Sigmoid colon (tissue), 7 donors: Measurements from ENCODE around the gene CLEC16A. TPM values are rescaled to one million over a fixed set of nuclear protein-coding genes. Genes with fewer than 3 reads are reported as not detected.

Experiments
- DNase-seq: peaks from one replicate; pipeline ENCODE4 v3.0.0-alpha.2; 2019
- H3K27ac ChIP-seq, 4 donors: fragments of 200-600 bp; sonication (generic); one replicate each; pipeline ENCODE4 v1.5.1; 2016 to 2019; ENCODE audit warnings: mild to moderate bottlenecking in 1 of 4
- H3K27me3 ChIP-seq, 3 donors: fragments of 200-600 bp; sonication (generic); one replicate each; pipeline ENCODE4 v1.5.1; 2019; ENCODE audit warnings: mild to moderate bottlenecking in 1 of 3
- H3K36me3 ChIP-seq, 4 donors: fragments of 200-600 bp; sonication (generic); one replicate each; pipeline ENCODE4 v1.5.1; 2016 to 2019
- H3K4me1 ChIP-seq, 4 donors: fragments of 200-600 bp; sonication (generic); one replicate each; pipeline ENCODE4 v1.5.1; 2017 to 2019
- H3K4me3 ChIP-seq, 4 donors: fragments of 200-600 bp; sonication (generic); one replicate each; pipeline ENCODE4 v1.5.1; 2017 to 2019; ENCODE audit warnings: mild to moderate bottlenecking in 2 of 4, moderate library complexity in 1 of 4
- H3K9me3 ChIP-seq, 4 donors: fragments of 200-600 bp in 3 of 4; sonication (generic) in 3 of 4; one replicate each; pipeline versions ENCODE4 v1.5.1 to v1.6.1; 2013 to 2019
- CTCF ChIP-seq, 4 experiments: fragments of 450-650 bp in 3 of 4; fragments of 200-600 bp in 1 of 4; IDR thresholded peaks; one replicate each; pipeline ENCODE4 v1.5.1; 2016 to 2019; ENCODE audit warnings: antibody characterized with exemption in 4 of 4, mild to moderate bottlenecking in 3 of 4, moderate library complexity in 2 of 4
- EP300 ChIP-seq, 4 donors: sonication (generic); formaldehyde crosslinking; IDR thresholded peaks; one replicate each; pipeline ENCODE4 v1.6.1; 2017; ENCODE audit warnings: antibody characterized with exemption in 4 of 4
- POLR2A ChIP-seq, 2 donors: fragments of 450-650 bp; IDR thresholded peaks; one replicate each; pipeline ENCODE4 v1.6.1; 2016; ENCODE audit warnings: antibody characterized with exemption in 2 of 2, mild to moderate bottlenecking in 2 of 2, moderate library complexity in 2 of 2
- POLR2AphosphoS5 ChIP-seq, 4 donors: sonication (generic); formaldehyde crosslinking; IDR thresholded peaks; one replicate each; pipeline ENCODE4 v1.6.1; 2017; ENCODE audit warnings: antibody characterized with exemption in 4 of 4
- WGBS, 2 donors: extraction: QIAGEN DNeasy Blood & Tissue Kit; methylation state at CpG; one replicate each; pipeline ENCODE4 v1.1.7; 2013; 5-methylcytosine and 5-hydroxymethylcytosine counted together
- intact Hi-C: fragments of 100-400 bp; cut with DNase I; formaldehyde crosslinking; loops from one replicate; pipeline ENCODE4 v1.15.1; 2023
- polyA plus RNA-seq, 3 donors: library from polyadenylated mRNA; stranded (reverse); fragments of 200-250 nt; gene quantifications; one replicate each; pipeline ENCODE4 v1.2.3, GENCODE V29; 2013
- total RNA-seq, 4 donors: library from RNA; depleted of rRNA; stranded (reverse); fragments of >200 nt; gene quantifications; one replicate each; pipeline ENCODE4 v1.1.0, GENCODE V29; 2016
- donor health status: healthy with polysubstance abuse.
- donor health status: Bipolar disorder and iron deficiency.
- donor health status: healthy.

CLEC16A gene
- total and polyA plus RNA-seq, 7 donors, result 9.6 to 35.2 (median 24.6) TPM

DNA sequence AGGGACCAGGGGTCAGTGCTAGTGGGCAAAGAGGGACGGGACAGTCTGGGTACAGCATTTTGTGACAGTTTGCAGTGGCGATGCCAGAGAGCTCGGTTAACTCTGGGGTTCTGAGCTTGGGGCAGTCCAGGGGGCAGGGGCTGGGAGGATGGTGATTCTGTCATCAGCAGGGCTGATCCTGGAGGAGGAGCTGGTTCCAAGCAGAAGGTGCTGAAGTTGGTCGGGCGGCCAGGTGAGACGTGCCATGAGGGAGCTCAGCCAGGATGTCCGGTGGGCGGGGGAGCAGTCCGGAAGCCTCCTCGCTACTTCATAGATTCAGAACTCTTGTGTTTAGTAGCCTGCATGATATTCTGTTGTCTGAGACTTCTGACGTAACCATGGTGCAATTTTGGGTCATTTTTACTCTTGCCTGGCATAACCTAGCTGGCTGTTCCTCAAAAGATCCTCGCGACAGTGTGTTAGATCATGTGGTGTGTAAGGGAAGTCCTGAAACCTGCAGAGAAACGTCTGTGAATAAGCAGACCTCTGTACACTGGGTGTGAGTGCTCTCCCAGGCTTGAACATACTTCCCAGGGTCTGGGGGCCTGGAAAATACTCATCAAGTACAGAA lies 122.0 kb downstream of the CLEC16A start:
- DNase-seq, result peak; percentile 52
- Histone ChIP-seq H3K27me3 (no peaks in the 10 kb centered on the region), H3K4me3 (no peak overlapping the region), H3K9me3 (no peaks in the 10 kb centered on the region), H3K36me3 (peaks cover 0 to 23% (median 6%) of the 10 kb centered on the region in 4 donors), H3K4me1 (no peaks in the 10 kb centered on the region), H3K27ac (no peak overlapping the region)
- intact Hi-C loops, result no loop called here
- WGBS, 2 donors, result 88 to 92% methylated on average over 14 of the region's 14 CpGs
- TF ChIP-seq EP300 (IDR thresholded peaks at IDR 0.05) (no peak), POLR2AphosphoS5 (IDR thresholded peaks at IDR 0.05) (no peak), CTCF (IDR thresholded peaks at IDR 0.05) (no peak), POLR2A (IDR thresholded peaks at IDR 0.05) (no peak)

GRCh38 chr16:11067266-11067665 lies 122.9 kb downstream of the CLEC16A start:
- Histone ChIP-seq H3K36me3 (peaks cover 0 to 14% (median 5%) of the 10 kb centered on the region in 4 donors), H3K4me1 (no peaks in the 10 kb centered on the region), H3K27me3 (no peaks in the 10 kb centered on the region), H3K27ac (no peak overlapping the region), H3K4me3 (no peak overlapping the region), H3K9me3 (no peaks in the 10 kb centered on the region)
- peak; percentile 33 for DNase-seq
- WGBS, 2 donors, result 91 to 96% methylated on average over 7 of the region's 7 CpGs
- intact Hi-C loops, result no loop called here
- TF ChIP-seq POLR2AphosphoS5 (IDR thresholded peaks at IDR 0.05) (no peak), EP300 (IDR thresholded peaks at IDR 0.05) (no peak), POLR2A (IDR thresholded peaks at IDR 0.05) (no peak), CTCF (IDR thresholded peaks at IDR 0.05) (no peak)

DNA sequence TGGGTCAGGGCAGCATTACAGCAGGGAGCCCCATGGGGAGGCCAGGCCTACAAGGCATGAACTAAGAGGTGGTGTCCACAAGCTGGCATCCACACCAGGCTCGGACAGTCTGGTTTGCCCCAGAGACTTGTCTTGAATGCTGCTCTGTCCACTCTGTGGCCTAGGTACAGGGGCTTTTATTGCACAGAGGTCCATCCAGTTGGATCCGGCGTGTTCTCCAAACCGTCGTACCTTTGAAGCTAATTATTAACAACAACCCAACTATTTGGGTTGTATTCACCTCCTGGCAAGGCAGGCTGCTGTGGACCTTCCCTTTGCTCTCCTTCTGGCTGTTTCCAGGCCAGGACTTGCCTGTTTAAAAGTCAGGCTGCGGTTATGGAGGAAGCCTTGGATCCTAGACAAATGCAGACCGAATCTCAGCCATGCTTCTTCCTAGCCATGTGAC lies 123.4 kb downstream of the CLEC16A start:
- Histone ChIP-seq H3K4me1 (no peaks in the 10 kb centered on the region), H3K4me3 (no peak overlapping the region), H3K9me3 (no peaks in the 10 kb centered on the region), H3K27ac (no peak overlapping the region), H3K27me3 (no peaks in the 10 kb centered on the region), H3K36me3 (peaks cover 0 to 14% (median 5%) of the 10 kb centered on the region in 4 donors)
- intact Hi-C loops, result no loop called here
- peak; percentile 57 for DNase-seq
- 82 to 91% methylated on average over 7 of the region's 7 CpGs for WGBS, 2 donors
- no peak for TF ChIP-seq POLR2AphosphoS5 (IDR thresholded peaks at IDR 0.05)
- TF ChIP-seq POLR2A (IDR thresholded peaks at IDR 0.05), result no peak
- no peak for TF ChIP-seq CTCF (IDR thresholded peaks at IDR 0.05)
- no peak for TF ChIP-seq EP300 (IDR thresholded peaks at IDR 0.05)

DNA sequence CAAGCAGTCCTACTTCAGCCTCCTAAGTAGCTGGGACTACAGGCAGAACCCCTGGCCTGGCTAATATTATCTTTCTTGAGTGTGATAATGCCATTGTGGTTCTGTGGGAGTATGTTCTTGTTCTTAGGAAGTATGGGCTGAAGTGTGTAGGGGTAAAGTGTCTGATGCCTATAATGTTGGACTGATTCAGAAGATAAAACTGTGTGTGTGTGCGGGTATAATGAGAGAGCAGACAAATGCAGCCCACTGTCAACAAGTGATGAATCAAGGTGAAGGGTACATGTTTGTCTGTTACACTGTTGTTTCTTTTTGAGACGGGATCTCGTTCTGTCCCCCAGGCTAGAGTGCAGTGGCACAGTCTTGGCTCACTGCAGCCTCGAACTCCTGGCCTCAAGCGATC lies 127.5 kb downstream of the CLEC16A start:
- Histone ChIP-seq H3K4me3 (no peak overlapping the region), H3K36me3 (no peaks in the 10 kb centered on the region), H3K4me1 (peaks cover 0 to 23% (median 20%) of the 10 kb centered on the region in 4 donors), H3K27me3 (no peaks in the 10 kb centered on the region), H3K9me3 (no peaks in the 10 kb centered on the region), H3K27ac (no peak overlapping the region)
- intact Hi-C loops, result no loop called here
- TF ChIP-seq EP300 (IDR thresholded peaks at IDR 0.05), result no peak
- no peak for TF ChIP-seq CTCF (IDR thresholded peaks at IDR 0.05)
- TF ChIP-seq POLR2AphosphoS5 (IDR thresholded peaks at IDR 0.05), result no peak
- no peak for TF ChIP-seq POLR2A (IDR thresholded peaks at IDR 0.05)
- WGBS, 2 donors, result 86 to 96% methylated on average over 5 of the region's 5 CpGs
- DNase-seq, result no peak
